ENCODE data around the gene HTT-AS. TPM values are rescaled to one million over a fixed set of nuclear protein-coding genes. Genes with fewer than 3 reads are reported as not detected.

Gene HTT-AS
- total RNA-seq: not detected

GRCh38 chr4:3074078-3074845 is at the start of gene HTT-AS, which contains the start of gene HTT:
Gene HTT-AS (minus strand): TSS chr4:3074538.
Gene HTT (plus strand): TSS chr4:3074681. CDS start chr4:3074826, 145 bp downstream.

Small RNA genes lying within 50 kb of the gene (small RNA-seq; reads per million reads assigned to genes)
- not detected for gene RF02134
- not detected for gene RF02135
- gene RNU6-204P: not detected

Other genes with a start within 250 kb of the HTT-AS start
- 189 TPM for gene ADD1, start 230.7 kb downstream of the HTT-AS start, total RNA-seq
- 9.2 TPM for gene NOP14, start 111.1 kb downstream of the HTT-AS start, total RNA-seq
- gene GRK4, start 111.0 kb downstream of the HTT-AS start, total RNA-seq: 56.1 TPM
- gene HTT, start 143 bp upstream of the HTT-AS start, total RNA-seq: 96.7 TPM
- 15.7 TPM for gene MSANTD1, start 174.6 kb upstream of the HTT-AS start, total RNA-seq
- gene RGS12, start 218.5 kb upstream of the HTT-AS start, total RNA-seq: 70.4 TPM